SU-DHL-6 (cell line): ENCODE results near the gene PDZD8.

Experiments
- H2AFZ ChIP-seq: fragments of 200-600 bp; sonication (generic); 2 replicates; pipeline ENCODE4 v1.6.1; 2014; ENCODE audit warnings: low read depth, mild to moderate bottlenecking, moderate library complexity, mixed read lengths, antibody characterized with exemption, low read length; ENCODE audit not compliant: severe bottlenecking
- H3F3A ChIP-seq: fragments of 200-600 bp; shearing (Covaris generic); 2 replicates; pipeline ENCODE4 v1.6.0; 2016; ENCODE audit warnings: antibody characterized with exemption, mild to moderate bottlenecking; ENCODE audit not compliant: insufficient read depth
- H3K27ac ChIP-seq: fragments of 200-600 bp; sonication (generic); 2 replicates; pipeline ENCODE4 v1.5.1; 2016; ENCODE audit warnings: low read depth, mild to moderate bottlenecking, low read length, moderate library complexity, mixed read lengths
- H3K27me3 ChIP-seq: fragments of 200-600 bp; sonication (generic), shearing (Covaris generic); 2 replicates; pipeline ENCODE4 v1.6.0; 2014; ENCODE audit warnings: mild to moderate bottlenecking, low read length
- H3K36me3 ChIP-seq: fragments of 200-600 bp; sonication (generic); 2 replicates; pipeline ENCODE4 v1.6.1; 2014; ENCODE audit warnings: mild to moderate bottlenecking, low read length, mixed read lengths
- H3K4me2 ChIP-seq: fragments of 300-600, 200-600 bp; shearing (Covaris generic), sonication (generic); 2 replicates; pipeline ENCODE4 v1.6.0; 2014; ENCODE audit warnings: low read length, low read depth, mild to moderate bottlenecking; ENCODE audit not compliant: poor library complexity, severe bottlenecking
- H3K4me3 ChIP-seq: fragments of 200-600 bp; sonication (generic); 2 replicates; pipeline ENCODE4 v1.5.1; 2014; ENCODE audit warnings: antibody characterized with exemption, low read length, mild to moderate bottlenecking, mixed read lengths; ENCODE audit not compliant: insufficient read depth, poor library complexity, severe bottlenecking
- H3K79me2 ChIP-seq: fragments of 200-600 bp; sonication (generic); 2 replicates; pipeline ENCODE4 v1.6.1; 2014; ENCODE audit warnings: mild to moderate bottlenecking, low read length, moderate library complexity; ENCODE audit not compliant: insufficient read depth
- H3K9ac ChIP-seq: fragments of 200-600 bp; sonication (generic); 2 replicates; pipeline ENCODE4 v1.7.0; 2014; ENCODE audit warnings: mild to moderate bottlenecking, low read length
- H3K9me2 ChIP-seq: fragments of 200-600 bp; sonication (generic); replicated peaks from 2 replicates; pipeline ENCODE4 v1.6.1; 2014; ENCODE audit warnings: low read length; ENCODE audit not compliant: insufficient read depth
- H3K9me3 ChIP-seq: fragments of 200-600 bp; sonication (generic); 2 replicates; pipeline ENCODE4 v1.6.1; 2014; ENCODE audit warnings: low read length, mixed read lengths; ENCODE audit not compliant: insufficient read depth
- H4K20me1 ChIP-seq: fragments of 200-600 bp; sonication (generic); 2 replicates; pipeline ENCODE4 v1.6.1; 2014; ENCODE audit warnings: low read depth, mild to moderate bottlenecking, antibody characterized with exemption, low read length, moderate library complexity, mixed read lengths
- CTCF ChIP-seq: fragments of 200-600 bp; sonication (generic); IDR thresholded peaks from one replicate; pipeline ENCODE4 v1.5.1; 2017; ENCODE audit warnings: antibody characterized with exemption, mild to moderate bottlenecking, low read length, moderate library complexity; ENCODE audit not compliant: insufficient read depth, poor library complexity, severe bottlenecking
- EZH2phosphoT487 ChIP-seq: fragments of 200-600 bp; sonication (generic), shearing (Covaris generic); conservative IDR thresholded peaks from 2 replicates; pipeline ENCODE4 v1.6.1; 2018; ENCODE audit warnings: mild to moderate bottlenecking, antibody characterized with exemption, low read length, moderate library complexity, mixed read lengths

Gene PDZD8

GRCh38 chr10:117351996-117352395, 23.2 kb downstream of the PDZD8 start:
- Histone ChIP-seq H3K9me2 (no peaks in the 10 kb centered on the region), H3K9me3 (no peaks in the 10 kb centered on the region), H3K27ac (no peak overlapping the region), H2AFZ (no peak overlapping the region), H3K27me3 (no peaks in the 10 kb centered on the region), H3K9ac (no peak overlapping the region), H3K4me2 (no peak overlapping the region), H3K4me3 (no peak overlapping the region), H3K36me3 (no peaks in the 10 kb centered on the region), H3F3A (no peaks in the 10 kb centered on the region), H4K20me1 (peaks cover 26% of the 10 kb centered on the region), H3K79me2 (peaks cover 82% of the 10 kb centered on the region)
- TF ChIP-seq CTCF = no peak
- no peak for TF ChIP-seq EZH2phosphoT487

GRCh38 chr10:117351558-117351957, 23.7 kb downstream of the PDZD8 start:
- Histone ChIP-seq H3K9me3 (no peaks in the 10 kb centered on the region), H3K4me3 (no peak overlapping the region), H3K36me3 (no peaks in the 10 kb centered on the region), H3K79me2 (peaks cover 84% of the 10 kb centered on the region), H2AFZ (no peak overlapping the region), H3F3A (no peaks in the 10 kb centered on the region), H4K20me1 (peaks cover 26% of the 10 kb centered on the region), H3K27ac (no peak overlapping the region), H3K4me2 (no peak overlapping the region), H3K9me2 (no peaks in the 10 kb centered on the region), H3K27me3 (no peaks in the 10 kb centered on the region), H3K9ac (no peak overlapping the region)
- TF ChIP-seq EZH2phosphoT487 (no peak), CTCF (no peak)

- Histone ChIP-seq H3K27ac (no peak overlapping the region), H3K9me3 (no peaks in the 10 kb centered on the region), H4K20me1 (peaks cover 21% of the 10 kb centered on the region), H3K79me2 (peaks cover 84% of the 10 kb centered on the region), H3K27me3 (no peaks in the 10 kb centered on the region), H3F3A (no peaks in the 10 kb centered on the region), H3K4me2 (no peak overlapping the region), H3K4me3 (no peak overlapping the region), H3K36me3 (no peaks in the 10 kb centered on the region), H3K9me2 (no peaks in the 10 kb centered on the region), H2AFZ (no peak overlapping the region), H3K9ac (no peak overlapping the region)
- TF ChIP-seq EZH2phosphoT487 (no peak), CTCF (no peak)
Observed at GRCh38 chr10:117350909-117351308, 24.3 kb downstream of the PDZD8 start.

- H3K9ac ChIP-seq = no peak overlapping the region
- no peak overlapping the region for H3K4me3 ChIP-seq
- H3K36me3 ChIP-seq = no peaks in the 10 kb centered on the region
- H3K27me3 ChIP-seq = no peaks in the 10 kb centered on the region
- no peaks in the 10 kb centered on the region for H3F3A ChIP-seq
- peaks cover 81% of the 10 kb centered on the region for H3K79me2 ChIP-seq
- H3K9me2 ChIP-seq = no peaks in the 10 kb centered on the region
- H3K27ac ChIP-seq = no peak overlapping the region
- no peak for TF ChIP-seq CTCF
- no peak for TF ChIP-seq EZH2phosphoT487
- no peak overlapping the region for H2AFZ ChIP-seq
- H3K9me3 ChIP-seq = no peaks in the 10 kb centered on the region
- H4K20me1 ChIP-seq = peaks cover 11% of the 10 kb centered on the region; the same call in 1 of the 2 replicates
- no peak overlapping the region for H3K4me2 ChIP-seq
Observed at GRCh38 chr10:117348236-117348635, 27.0 kb downstream of the PDZD8 start.
